Retina (tissue), 1 donor: ENCODE data around the gene UBE2G1.

Experiments
- DNase-seq: peaks from one replicate; pipeline ENCODE4 v3.0.0-alpha.2; 2016

UBE2G1 gene

DNA sequence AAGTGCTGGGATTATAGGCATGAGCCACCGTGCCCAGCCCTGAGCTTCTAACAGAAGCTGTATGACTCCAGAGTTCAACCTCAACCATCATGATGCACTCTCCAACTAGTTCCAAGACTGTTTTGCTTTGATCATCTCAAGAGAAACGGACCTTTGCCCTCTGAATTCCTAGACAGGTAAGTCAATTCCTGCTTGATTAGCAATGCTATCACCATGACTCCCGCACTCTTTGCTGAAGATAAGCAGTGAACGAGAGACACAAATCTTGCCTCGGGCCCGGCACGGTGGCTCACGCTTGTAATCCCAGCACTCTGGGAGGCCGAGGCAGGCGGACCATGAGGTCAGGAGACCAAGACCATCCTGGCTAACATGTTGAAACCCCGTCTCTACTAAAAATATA is 124.9 kb downstream of the UBE2G1 start:
- no peak for DNase-seq

DNA sequence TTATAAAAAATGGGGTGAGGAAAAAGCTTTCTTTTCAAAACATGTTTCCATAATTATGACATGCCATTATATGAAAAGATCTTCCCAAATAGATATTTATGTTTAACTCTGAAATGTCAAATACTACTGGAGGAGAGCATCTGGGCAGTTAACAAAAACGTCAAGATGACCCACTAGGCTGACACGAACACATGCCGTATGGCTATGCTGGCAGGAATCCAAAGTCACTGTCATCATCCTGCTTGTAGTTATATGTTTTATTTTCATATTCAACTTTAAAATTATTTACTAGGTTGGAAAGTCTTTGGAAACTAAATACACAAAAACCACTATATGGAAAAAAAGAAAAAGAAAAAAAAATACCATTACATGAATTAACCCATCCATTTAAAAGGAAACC is 130.0 kb downstream of the UBE2G1 start:
- no peak for DNase-seq

DNA sequence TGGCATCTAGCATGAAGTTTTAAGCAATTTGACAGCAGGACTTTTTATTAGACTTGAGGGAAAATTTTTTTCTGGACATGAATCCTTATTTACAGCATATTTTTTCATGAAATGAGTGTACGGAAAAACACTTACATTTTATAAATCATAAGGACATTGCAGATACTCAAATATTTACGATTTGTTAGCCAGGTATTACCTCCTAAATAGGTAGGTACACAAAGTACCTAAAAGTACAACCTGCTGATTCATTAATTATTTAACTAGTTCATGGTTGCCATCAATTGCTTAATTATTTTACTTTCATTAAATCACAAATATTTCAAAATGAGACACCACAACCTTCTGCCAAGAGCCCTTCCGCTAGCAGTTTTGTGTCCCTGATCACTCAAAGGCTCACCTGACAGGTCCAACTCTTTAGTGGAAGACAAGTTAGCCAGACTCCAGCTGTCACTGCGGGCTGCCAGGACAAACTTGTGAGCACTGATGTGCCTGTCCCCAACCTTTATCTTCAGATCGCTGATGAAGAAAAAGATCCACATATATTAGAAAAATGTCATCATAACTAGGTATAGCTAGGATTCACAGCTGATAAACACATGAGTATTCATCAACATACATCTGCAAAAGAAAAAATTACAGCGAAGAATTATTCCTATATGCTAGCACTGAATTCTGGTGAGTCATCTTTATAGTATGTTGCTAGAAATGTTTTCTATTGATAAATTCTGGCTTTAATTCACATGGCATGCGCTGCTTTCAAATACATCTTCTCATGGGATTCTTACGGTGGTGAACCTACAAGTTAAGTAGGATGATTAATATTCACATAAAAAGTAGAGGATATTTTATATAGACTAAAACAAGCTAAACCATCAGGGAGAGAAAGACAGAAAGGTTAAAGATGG is 130.8 kb downstream of the UBE2G1 start:
- DNase-seq: no peak

DNA sequence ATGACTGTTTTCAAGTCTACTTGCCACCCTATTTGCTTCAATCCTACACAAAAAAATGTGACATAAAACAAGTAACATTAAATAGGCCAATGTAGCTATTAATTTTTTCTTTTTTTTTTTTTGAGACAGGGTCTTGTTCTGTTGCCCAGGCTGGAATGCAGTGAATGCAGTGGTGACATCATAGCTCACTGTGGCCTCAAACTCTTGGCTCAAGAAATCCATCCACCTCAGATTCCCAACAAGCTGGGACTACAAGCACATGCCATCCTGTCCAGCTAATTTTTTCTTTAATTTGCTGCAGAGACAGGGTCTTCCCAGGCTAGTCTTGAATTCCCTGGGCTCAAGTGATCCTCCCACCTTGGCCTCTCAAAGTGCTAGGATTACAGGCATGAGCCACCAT is 132.1 kb downstream of the UBE2G1 start:
- no peak for DNase-seq

DNA sequence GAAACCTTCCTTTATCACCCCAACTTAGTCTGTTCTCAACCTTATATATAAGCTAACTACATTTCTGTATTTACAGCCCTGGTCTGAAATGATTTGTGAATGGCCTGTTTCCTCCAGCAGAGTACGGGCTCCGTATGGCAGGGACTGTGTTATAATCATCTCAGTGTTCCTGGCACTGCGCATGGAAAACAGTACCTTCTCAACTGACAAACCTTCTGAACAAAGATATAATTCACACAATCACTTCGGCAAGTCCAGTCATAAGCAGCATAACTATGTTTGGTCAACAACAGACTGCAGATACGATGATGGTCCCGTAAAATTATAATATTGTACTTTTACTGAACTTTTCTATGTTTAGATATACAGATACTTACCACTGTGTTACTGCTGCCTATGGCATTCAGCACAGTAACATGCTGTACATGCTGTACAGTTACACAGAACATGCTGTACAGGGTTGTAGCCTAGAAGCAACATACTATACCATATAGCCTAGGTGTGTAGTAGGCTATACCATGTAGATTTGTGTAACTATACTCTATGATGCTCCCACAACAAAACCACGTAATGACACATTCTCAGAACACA is 132.7 kb downstream of the UBE2G1 start:
- DNase-seq: no peak

DNA sequence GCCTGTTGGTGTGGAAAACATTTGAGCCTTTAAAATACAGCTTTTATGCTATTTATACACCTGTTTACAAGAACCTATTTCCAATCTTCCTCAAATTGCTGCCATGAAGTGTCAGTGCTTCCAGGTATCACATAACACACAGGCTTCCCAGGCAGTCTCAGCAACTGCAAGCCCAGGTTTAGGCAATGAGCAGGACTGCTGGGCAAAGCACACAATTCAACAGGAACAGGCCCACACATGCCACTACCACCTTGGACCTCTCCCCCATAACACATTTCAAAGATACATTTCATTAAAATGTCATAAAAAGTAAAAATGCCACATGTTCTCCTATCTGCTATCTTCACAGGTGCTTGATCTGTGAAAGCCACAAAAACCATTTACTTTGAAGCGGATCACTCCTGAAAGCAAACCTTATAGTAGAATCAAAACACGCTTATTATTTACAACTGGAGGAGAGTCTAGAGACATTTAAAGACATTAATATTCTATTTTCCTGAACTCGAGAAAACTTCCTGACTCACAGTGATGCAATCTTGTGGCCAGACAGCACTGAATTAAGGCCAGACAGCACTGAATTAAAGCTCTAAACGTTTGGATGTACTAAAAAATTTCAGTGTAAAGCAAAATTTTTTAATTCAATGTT is 134.2 kb downstream of the UBE2G1 start:
- no peak for DNase-seq

DNA sequence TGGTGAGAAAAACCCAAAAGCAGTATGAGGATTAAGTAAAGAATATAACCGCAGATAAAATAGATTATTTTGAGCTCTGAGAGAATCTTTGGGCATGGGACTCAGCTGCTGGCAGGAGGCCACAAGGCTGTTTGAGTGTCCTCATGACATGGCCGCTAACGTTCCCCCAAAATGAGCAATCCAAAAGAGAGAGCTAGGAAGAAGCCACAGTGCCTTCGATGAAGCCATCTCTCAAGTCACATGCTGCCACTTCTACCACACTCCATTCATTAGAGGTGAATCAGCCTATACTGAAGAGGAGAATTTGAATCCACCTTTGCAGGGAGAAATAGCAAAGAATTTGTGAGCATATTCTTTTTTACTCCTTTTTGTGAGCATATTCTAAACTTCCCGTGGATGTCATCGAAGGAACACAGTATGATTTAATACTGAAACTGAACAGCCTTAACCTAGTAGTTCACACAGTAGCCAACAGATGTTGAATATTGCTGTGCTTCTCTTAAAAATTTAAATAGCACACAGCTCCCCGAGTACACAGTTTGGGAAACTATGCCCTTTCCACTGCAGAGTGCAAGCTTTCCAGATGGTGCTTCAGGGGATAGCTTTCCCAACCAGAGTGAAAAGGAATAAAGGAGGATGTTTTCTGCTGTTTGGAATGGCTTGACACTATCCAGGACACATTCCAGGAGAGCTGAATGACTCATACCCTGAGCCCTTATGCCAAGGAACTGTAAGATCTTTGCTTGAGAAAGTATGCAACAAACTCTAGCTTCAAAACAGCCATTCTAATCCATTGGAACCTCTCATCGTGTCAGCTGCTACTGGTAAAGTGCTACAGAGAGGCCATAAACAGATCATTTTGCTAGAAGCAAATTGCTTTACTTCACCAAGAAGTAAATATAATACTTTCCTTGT is 136.6 kb downstream of the UBE2G1 start:
- no peak for DNase-seq

DNA sequence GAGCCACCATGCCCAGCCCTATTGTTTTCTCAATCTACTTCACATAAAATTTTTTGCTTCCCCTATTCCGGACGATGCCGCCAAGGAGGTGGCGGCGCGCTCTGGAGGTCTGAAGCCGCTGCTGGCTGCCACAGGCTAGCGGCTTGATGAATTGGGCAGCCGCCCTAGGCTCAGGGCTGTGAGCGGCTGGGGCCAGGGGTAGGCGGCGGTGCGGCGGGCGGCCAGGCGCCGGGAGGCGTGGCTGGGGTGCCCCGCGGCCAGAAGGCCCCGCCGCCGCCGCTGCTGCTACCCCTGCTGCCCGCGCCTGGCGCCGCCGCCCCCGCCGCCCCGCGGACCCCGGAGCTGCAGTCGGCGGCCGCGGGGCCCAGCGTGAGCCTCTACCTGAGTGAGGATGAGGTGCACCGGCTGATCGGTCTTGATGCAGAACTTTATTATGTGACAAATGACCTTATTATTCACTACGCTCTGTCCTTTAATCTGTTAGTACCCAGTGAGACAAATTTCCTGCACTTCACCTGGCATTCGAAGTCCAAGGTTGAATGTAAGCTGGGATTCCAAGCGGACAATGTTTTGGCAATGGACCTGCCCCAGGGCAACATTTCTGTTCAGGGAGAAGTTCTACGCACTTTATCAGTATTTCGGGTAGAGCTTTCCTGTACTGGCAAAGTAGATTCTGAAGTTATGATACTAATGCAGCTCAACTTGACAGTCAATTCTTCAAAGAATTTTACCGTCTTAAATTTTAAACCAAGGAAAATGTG is 144.4 kb downstream of the UBE2G1 start:
- DNase-seq: no peak

DNA sequence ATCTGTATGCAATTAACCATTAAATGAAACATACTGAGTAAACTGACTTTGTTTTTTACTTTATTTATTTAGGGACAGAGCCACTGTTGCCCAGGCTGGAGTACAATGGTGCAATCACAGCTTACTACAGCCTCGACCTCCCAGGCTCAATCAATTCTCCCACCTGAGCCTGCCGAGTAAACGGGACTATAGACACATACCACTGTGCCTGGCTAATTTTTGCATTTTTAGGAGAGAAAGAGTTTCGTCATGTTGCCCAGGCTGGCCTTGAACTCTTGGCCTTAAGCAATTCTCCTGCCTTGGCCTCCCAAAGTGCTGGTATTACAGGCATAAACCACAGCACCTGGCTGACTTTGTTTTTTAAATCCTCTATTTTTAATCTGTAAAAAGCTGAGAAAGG is 145.3 kb downstream of the UBE2G1 start:
- DNase-seq: no peak

DNA sequence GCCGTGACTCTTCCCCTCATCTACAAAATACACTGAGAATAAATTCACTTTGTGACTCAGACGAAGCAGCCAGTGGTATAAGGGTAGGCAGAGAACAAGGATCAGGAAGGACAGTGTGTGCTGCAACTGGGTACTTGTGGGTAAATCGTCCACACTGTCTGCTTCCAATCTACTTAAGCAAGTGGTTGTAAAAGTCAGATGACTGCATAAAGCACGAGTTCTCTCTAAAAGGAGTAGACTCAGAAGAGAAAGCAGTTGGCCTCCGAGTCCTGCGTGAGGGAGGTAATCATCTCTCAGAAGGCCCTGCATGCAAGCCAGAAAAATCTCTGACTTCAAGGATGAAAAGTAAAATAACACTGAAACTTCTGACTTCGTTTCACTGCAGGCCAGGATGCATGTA is 145.8 kb downstream of the UBE2G1 start:
- no peak for DNase-seq
